Muscle of leg (tissue), 11 donors: ENCODE data around the gene TMEM185A. TPM values are rescaled to one million over a fixed set of nuclear protein-coding genes. Genes with fewer than 3 reads are reported as not detected.
"Not testable (repeated sequence)": the region's sequence is repeated elsewhere in the genome, so short reads cannot be mapped to it uniquely, and the experiment has no call there.

Experiments
- DNase-seq: peaks from one replicate; pipeline ENCODE4 v3.0.0; 2013
- H3K27ac ChIP-seq: one replicate; pipeline ENCODE4 v1.5.1; 2013; ENCODE audit warnings: mild to moderate bottlenecking, low read length, control low read depth
- H3K27me3 ChIP-seq: one replicate; pipeline ENCODE4 v1.6.1; 2013; ENCODE audit warnings: low read length; ENCODE audit not compliant: control insufficient read depth, insufficient read depth
- H3K36me3 ChIP-seq: one replicate; pipeline ENCODE4 v1.6.1; 2013; ENCODE audit warnings: low read length; ENCODE audit not compliant: control insufficient read depth, insufficient read depth
- H3K4me1 ChIP-seq: one replicate; pipeline ENCODE4 v1.6.1; 2013; ENCODE audit warnings: low read length; ENCODE audit not compliant: control insufficient read depth, insufficient read depth
- H3K4me3 ChIP-seq: one replicate; pipeline ENCODE4 v1.5.1; 2013; ENCODE audit warnings: low read length, control low read depth
- H3K9me3 ChIP-seq: replicated peaks from 2 replicates; pipeline ENCODE4 v1.6.1; 2013; ENCODE audit warnings: low read depth, low read length; ENCODE audit not compliant: control insufficient read depth
- WGBS: methylation state at CpG from one replicate; pipeline ENCODE4 v1.1.5; 2013; ENCODE audit warnings: missing lambda C conversion rate; ENCODE audit not compliant: insufficient coverage; 5-methylcytosine and 5-hydroxymethylcytosine counted together
- polyA plus RNA-seq, 8 donors: library from polyadenylated mRNA; unstranded; fragments of 120-200 nt; gene quantifications; one replicate each; pipeline versions ENCODE4 v1.2.1 to v1.2.3, GENCODE V29; 2013; ENCODE audit warnings: inconsistent platforms in 1 of 8, low replicate concordance in 1 of 8; ENCODE audit not compliant: insufficient read length in 8 of 8, insufficient read depth in 1 of 8
- total RNA-seq: library from RNA; stranded (reverse); fragments of 120-200 nt; gene quantifications from one replicate; pipeline ENCODE4 v1.2.4, GENCODE V29; 2013

Gene TMEM185A
- total and polyA plus RNA-seq, 9 donors: 21.3 to 35.6 (median 32.5) TPM

- no CpG with 5 or more reads among the region's 17 CpGs for WGBS
- not testable (repeated sequence) for H3K36me3 ChIP-seq, H3K27ac ChIP-seq, DNase-seq, H3K4me3 ChIP-seq, H3K9me3 ChIP-seq, H3K27me3 ChIP-seq, H3K4me1 ChIP-seq
These were observed 36.4 kb downstream of the TMEM185A start, which contains the start of gene HSFX2 for GRCh38 chrX:149595214-149595613. TSS of gene HSFX2 (minus strand) at chrX:149595314. CDS start at chrX:149594700, 614 bp downstream.

- not testable (repeated sequence) for H3K36me3 ChIP-seq, H3K4me1 ChIP-seq, H3K27ac ChIP-seq, H3K27me3 ChIP-seq, H3K9me3 ChIP-seq, H3K4me3 ChIP-seq, DNase-seq
- no CpG with 5 or more reads among the region's 7 CpGs for WGBS
These were observed 40.6 kb downstream of the TMEM185A start for GRCh38 chrX:149590993-149591392.

- H3K9me3 ChIP-seq, H3K36me3 ChIP-seq, H3K27ac ChIP-seq, H3K4me1 ChIP-seq, H3K4me3 ChIP-seq, H3K27me3 ChIP-seq, DNase-seq: not testable (repeated sequence)
- WGBS: no CpG with 5 or more reads among the region's 12 CpGs
These were observed 44.2 kb downstream of the TMEM185A start, which contains the start of gene MAGEA9B for GRCh38 chrX:149587359-149587758. TSS of gene MAGEA9B (minus strand) at chrX:149587459. CDS start at chrX:149583179, 4,280 bp downstream.

- not testable (repeated sequence) for H3K9me3 ChIP-seq, H3K4me1 ChIP-seq, H3K27ac ChIP-seq, H3K27me3 ChIP-seq, H3K36me3 ChIP-seq, H3K4me3 ChIP-seq, DNase-seq
- no CpG with 5 or more reads among the region's 17 CpGs for WGBS
These were observed 46.0 kb downstream of the TMEM185A start for GRCh38 chrX:149585631-149586030.

- no CpG with 5 or more reads among the region's 1 CpG for WGBS
- H3K9me3 ChIP-seq, H3K36me3 ChIP-seq, H3K4me3 ChIP-seq, H3K4me1 ChIP-seq, H3K27me3 ChIP-seq, H3K27ac ChIP-seq, DNase-seq: not testable (repeated sequence)
These were observed 58.1 kb downstream of the TMEM185A start for GRCh38 chrX:149573456-149573855.

GRCh38 chrX:149572743-149573142, 58.8 kb downstream of the TMEM185A start:
- peaks cover 9% of the 10 kb centered on the region for H3K27me3 ChIP-seq
- no peak for DNase-seq
- no peak overlapping the region for H3K4me3 ChIP-seq
- no CpG with 5 or more reads among the region's 1 CpG for WGBS
- H3K36me3 ChIP-seq: no peaks in the 10 kb centered on the region
- H3K27ac ChIP-seq: no peak overlapping the region
- no peaks in the 10 kb centered on the region for H3K4me1 ChIP-seq
- H3K9me3 ChIP-seq: no peaks in the 10 kb centered on the region

GRCh38 chrX:149571770-149572169, 59.8 kb downstream of the TMEM185A start:
- H3K36me3 ChIP-seq: no peaks in the 10 kb centered on the region
- no peak for DNase-seq
- no peak overlapping the region for H3K4me3 ChIP-seq
- H3K27ac ChIP-seq: no peak overlapping the region
- peaks cover 13% of the 10 kb centered on the region for H3K27me3 ChIP-seq
- 61% methylated on average over 7 of the region's 7 CpGs for WGBS
- H3K4me1 ChIP-seq: no peaks in the 10 kb centered on the region
- H3K9me3 ChIP-seq: no peaks in the 10 kb centered on the region

- Histone ChIP-seq H3K4me3 (no peak overlapping the region), H3K36me3 (no peaks in the 10 kb centered on the region), H3K4me1 (no peaks in the 10 kb centered on the region), H3K27ac (no peak overlapping the region), H3K9me3 (no peaks in the 10 kb centered on the region), H3K27me3 (peaks cover 13% of the 10 kb centered on the region)
- 33% methylated on average over 3 of the region's 6 CpGs for WGBS
- no peak for DNase-seq
These were observed 60.9 kb downstream of the TMEM185A start for GRCh38 chrX:149570668-149571067.

GRCh38 chrX:149569770-149570169, 61.8 kb downstream of the TMEM185A start:
- Histone ChIP-seq H3K27ac (no peak overlapping the region), H3K9me3 (no peaks in the 10 kb centered on the region), H3K4me3 (no peak overlapping the region), H3K36me3 (no peaks in the 10 kb centered on the region), H3K4me1 (no peaks in the 10 kb centered on the region), H3K27me3 (peaks cover 13% of the 10 kb centered on the region)
- DNase-seq: no peak
- WGBS: 71% methylated on average over 1 of the region's 2 CpGs

GRCh38 chrX:149568701-149569296, 62.8 kb downstream of the TMEM185A start:
- no peaks in the 10 kb centered on the region for H3K9me3 ChIP-seq
- no peaks in the 10 kb centered on the region for H3K4me1 ChIP-seq
- peaks cover 13% of the 10 kb centered on the region for H3K27me3 ChIP-seq
- H3K4me3 ChIP-seq: no peak overlapping the region
- DNase-seq: no peak
- WGBS: 79% methylated on average over 3 of the region's 5 CpGs
- H3K27ac ChIP-seq: no peak overlapping the region
- no peaks in the 10 kb centered on the region for H3K36me3 ChIP-seq
